ENCODE data around the gene KRTAP5-6.
A peak's percentile ranks its signal among the peaks of the same experiment; 100 is the strongest.

Gene KRTAP5-6

GRCh38 chr11:1702506-1702905, 5.5 kb downstream of the KRTAP5-6 start:
- no peak for DNase-seq (ENCODE audit: low read depth)

- DNase-seq (ENCODE audit: low read depth), result no peak
These were observed 6.2 kb downstream of the KRTAP5-6 start for GRCh38 chr11:1703146-1703545.

- no peak for DNase-seq (ENCODE audit: low read depth)
These were observed 8.4 kb downstream of the KRTAP5-6 start for GRCh38 chr11:1705126-1706052.

GRCh38 chr11:1706634-1707400, 9.8 kb downstream of the KRTAP5-6 start:
- no peak for DNase-seq (ENCODE audit: low read depth)

- DNase-seq (ENCODE audit: low read depth), result no peak
These were observed 10.8 kb downstream of the KRTAP5-6 start for GRCh38 chr11:1707751-1708150.

- no peak for DNase-seq (ENCODE audit: low read depth)
These were observed 11.7 kb downstream of the KRTAP5-6 start for GRCh38 chr11:1708716-1709115.

GRCh38 chr11:1714908-1715885, 18.2 kb downstream of the KRTAP5-6 start:
- DNase-seq (ENCODE audit: low read depth), result no peak

GRCh38 chr11:1717745-1718144, 20.8 kb downstream of the KRTAP5-6 start:
- DNase-seq (ENCODE audit: low read depth), result peak; percentile 81

GRCh38 chr11:1718326-1718725, 21.3 kb downstream of the KRTAP5-6 start:
- no peak for DNase-seq (ENCODE audit: low read depth)

- no peak for DNase-seq (ENCODE audit: low read depth)
These were observed 22.8 kb downstream of the KRTAP5-6 start for GRCh38 chr11:1719781-1720180.

GRCh38 chr11:1727096-1727690, 30.2 kb downstream of the KRTAP5-6 start:
- DNase-seq (ENCODE audit: low read depth), result no peak

GRCh38 chr11:1727861-1728260, 30.9 kb downstream of the KRTAP5-6 start:
- no peak for DNase-seq (ENCODE audit: low read depth)

GRCh38 chr11:1728301-1728700, 31.3 kb downstream of the KRTAP5-6 start:
- no peak for DNase-seq (ENCODE audit: low read depth)

- DNase-seq (ENCODE audit: low read depth), result no peak
These were observed 32.1 kb downstream of the KRTAP5-6 start for GRCh38 chr11:1728931-1729691.

- no peak for DNase-seq (ENCODE audit: low read depth)
These were observed 32.7 kb downstream of the KRTAP5-6 start for GRCh38 chr11:1729692-1730011.

GRCh38 chr11:1730059-1730629, 33.1 kb downstream of the KRTAP5-6 start:
- DNase-seq (ENCODE audit: low read depth), result no peak

- DNase-seq (ENCODE audit: low read depth), result no peak
These were observed 34.6 kb downstream of the KRTAP5-6 start for GRCh38 chr11:1731451-1732059.

- DNase-seq (ENCODE audit: low read depth), result no peak
These were observed 35.5 kb downstream of the KRTAP5-6 start for GRCh38 chr11:1732418-1733008.

GRCh38 chr11:1733009-1733715, 36.2 kb downstream of the KRTAP5-6 start:
- DNase-seq (ENCODE audit: low read depth), result no peak
